ENCODE data around the gene VPS54.
"Not testable (repeated sequence)": the region's sequence is repeated elsewhere in the genome, so short reads cannot be mapped to it uniquely, and the experiment has no call there.

VPS54 gene

GRCh38 chr2:63975036-63975435 is 44.2 kb downstream of the VPS54 start:
- not testable (repeated sequence) for H3K4me3 Mint-ChIP-seq; H3K27ac Mint-ChIP-seq; H3K9me3 Mint-ChIP-seq; DNase-seq (ENCODE audit: low spot score); H3K27me3 Mint-ChIP-seq (ENCODE audit: low read depth)
- Mint-ChIP-seq H3K4me1 (ENCODE audit: low read depth) (peaks cover 19% of the 10 kb centered on the region), H3K36me3 (ENCODE audit: low read depth) (peaks cover 45% of the 10 kb centered on the region)

GRCh38 chr2:63962186-63962585 is 57.0 kb downstream of the VPS54 start:
- Mint-ChIP-seq H3K9me3 (no peaks in the 10 kb centered on the region), H3K36me3 (ENCODE audit: low read depth) (peaks cover 32% of the 10 kb centered on the region), H3K4me1 (ENCODE audit: low read depth) (no peaks in the 10 kb centered on the region), H3K27ac (no peak overlapping the region), H3K4me3 (no peak overlapping the region), H3K27me3 (ENCODE audit: low read depth) (no peaks in the 10 kb centered on the region)
- DNase-seq (ENCODE audit: low spot score), result no peak

GRCh38 chr2:63950414-63950813 is 68.8 kb downstream of the VPS54 start:
- H3K36me3 Mint-ChIP-seq (ENCODE audit: low read depth), result peaks cover 46% of the 10 kb centered on the region
- H3K27ac Mint-ChIP-seq, result no peak overlapping the region
- no peaks in the 10 kb centered on the region for H3K27me3 Mint-ChIP-seq (ENCODE audit: low read depth)
- H3K4me1 Mint-ChIP-seq (ENCODE audit: low read depth), result peaks cover 7% of the 10 kb centered on the region
- H3K4me3 Mint-ChIP-seq, result no peak overlapping the region
- no peak for DNase-seq (ENCODE audit: low spot score)
- H3K9me3 Mint-ChIP-seq, result peaks cover 14% of the 10 kb centered on the region

GRCh38 chr2:63942788-63943187 is 76.4 kb downstream of the VPS54 start:
- no peak overlapping the region for H3K27ac Mint-ChIP-seq
- no peak overlapping the region for H3K4me3 Mint-ChIP-seq
- peaks cover 34% of the 10 kb centered on the region for H3K36me3 Mint-ChIP-seq (ENCODE audit: low read depth)
- no peaks in the 10 kb centered on the region for H3K27me3 Mint-ChIP-seq (ENCODE audit: low read depth)
- no peak for DNase-seq (ENCODE audit: low spot score)
- peaks cover 10% of the 10 kb centered on the region for H3K9me3 Mint-ChIP-seq
- H3K4me1 Mint-ChIP-seq (ENCODE audit: low read depth), result no peaks in the 10 kb centered on the region

- H3K27ac Mint-ChIP-seq; H3K27me3 Mint-ChIP-seq (ENCODE audit: low read depth); H3K4me3 Mint-ChIP-seq; H3K9me3 Mint-ChIP-seq; DNase-seq (ENCODE audit: low spot score); H3K4me1 Mint-ChIP-seq (ENCODE audit: low read depth): not testable (repeated sequence)
- H3K36me3 Mint-ChIP-seq (ENCODE audit: low read depth), result peaks cover 63% of the 10 kb centered on the region
Measured at GRCh38 chr2:63932104-63932503, 87.1 kb downstream of the VPS54 start.

- peaks cover 6% of the 10 kb centered on the region for H3K9me3 Mint-ChIP-seq
- H3K36me3 Mint-ChIP-seq (ENCODE audit: low read depth), result peaks cover 51% of the 10 kb centered on the region
- no peaks in the 10 kb centered on the region for H3K27me3 Mint-ChIP-seq (ENCODE audit: low read depth)
- H3K27ac Mint-ChIP-seq, result no peak overlapping the region
- no peak overlapping the region for H3K4me3 Mint-ChIP-seq
- H3K4me1 Mint-ChIP-seq (ENCODE audit: low read depth), result no peaks in the 10 kb centered on the region
- no peak for DNase-seq (ENCODE audit: low spot score)
Measured at GRCh38 chr2:63926815-63927214, 92.4 kb downstream of the VPS54 start.

- no peaks in the 10 kb centered on the region for H3K9me3 Mint-ChIP-seq
- no peak overlapping the region for H3K27ac Mint-ChIP-seq
- no peak for DNase-seq (ENCODE audit: low spot score)
- H3K4me3 Mint-ChIP-seq, result no peak overlapping the region
- peaks cover 51% of the 10 kb centered on the region for H3K36me3 Mint-ChIP-seq (ENCODE audit: low read depth)
- H3K4me1 Mint-ChIP-seq (ENCODE audit: low read depth), result no peaks in the 10 kb centered on the region
- H3K27me3 Mint-ChIP-seq (ENCODE audit: low read depth), result no peaks in the 10 kb centered on the region
Measured at GRCh38 chr2:63914311-63914710, 104.9 kb downstream of the VPS54 start.

GRCh38 chr2:63903003-63903402 is 116.2 kb downstream of the VPS54 start:
- Mint-ChIP-seq H3K4me3 (no peak overlapping the region), H3K4me1 (ENCODE audit: low read depth) (peaks cover 13% of the 10 kb centered on the region), H3K36me3 (ENCODE audit: low read depth) (peaks cover 85% of the 10 kb centered on the region), H3K9me3 (peaks cover 43% of the 10 kb centered on the region), H3K27ac (peak overlapping the region; percentile 55), H3K27me3 (ENCODE audit: low read depth) (no peaks in the 10 kb centered on the region)
- DNase-seq (ENCODE audit: low spot score), result no peak

GRCh38 chr2:63902149-63902548 is 117.1 kb downstream of the VPS54 start:
- H3K36me3 Mint-ChIP-seq (ENCODE audit: low read depth), result peaks cover 86% of the 10 kb centered on the region
- H3K27ac Mint-ChIP-seq, result no peak overlapping the region
- H3K4me1 Mint-ChIP-seq (ENCODE audit: low read depth), result peaks cover 13% of the 10 kb centered on the region
- no peaks in the 10 kb centered on the region for H3K27me3 Mint-ChIP-seq (ENCODE audit: low read depth)
- no peak overlapping the region for H3K4me3 Mint-ChIP-seq
- H3K9me3 Mint-ChIP-seq, result peaks cover 43% of the 10 kb centered on the region
- no peak for DNase-seq (ENCODE audit: low spot score)

- no peak overlapping the region for H3K4me3 Mint-ChIP-seq
- no peak for DNase-seq (ENCODE audit: low spot score)
- peaks cover 28% of the 10 kb centered on the region for H3K9me3 Mint-ChIP-seq
- peaks cover 13% of the 10 kb centered on the region for H3K4me1 Mint-ChIP-seq (ENCODE audit: low read depth)
- H3K36me3 Mint-ChIP-seq (ENCODE audit: low read depth), result peaks cover 75% of the 10 kb centered on the region
- no peak overlapping the region for H3K27ac Mint-ChIP-seq
- no peaks in the 10 kb centered on the region for H3K27me3 Mint-ChIP-seq (ENCODE audit: low read depth)
Measured at GRCh38 chr2:63899639-63900038, 119.6 kb downstream of the VPS54 start.

GRCh38 chr2:63898839-63899238 is 120.4 kb downstream of the VPS54 start:
- Mint-ChIP-seq H3K27me3 (ENCODE audit: low read depth) (no peaks in the 10 kb centered on the region), H3K36me3 (ENCODE audit: low read depth) (peaks cover 73% of the 10 kb centered on the region), H3K4me3 (no peak overlapping the region), H3K27ac (no peak overlapping the region), H3K9me3 (peaks cover 24% of the 10 kb centered on the region), H3K4me1 (ENCODE audit: low read depth) (peaks cover 13% of the 10 kb centered on the region)
- DNase-seq (ENCODE audit: low spot score), result no peak

- no peaks in the 10 kb centered on the region for H3K9me3 Mint-ChIP-seq
- H3K27me3 Mint-ChIP-seq (ENCODE audit: low read depth), result no peaks in the 10 kb centered on the region
- no peak overlapping the region for H3K4me3 Mint-ChIP-seq
- no peak for DNase-seq (ENCODE audit: low spot score)
- no peak overlapping the region for H3K27ac Mint-ChIP-seq
- peaks cover 7% of the 10 kb centered on the region for H3K4me1 Mint-ChIP-seq (ENCODE audit: low read depth)
- H3K36me3 Mint-ChIP-seq (ENCODE audit: low read depth), result peaks cover 70% of the 10 kb centered on the region
Measured at GRCh38 chr2:63894167-63894566, 125.1 kb downstream of the VPS54 start.

- no peak overlapping the region for H3K4me3 Mint-ChIP-seq
- H3K27ac Mint-ChIP-seq, result no peak overlapping the region
- no peaks in the 10 kb centered on the region for H3K27me3 Mint-ChIP-seq (ENCODE audit: low read depth)
- no peaks in the 10 kb centered on the region for H3K9me3 Mint-ChIP-seq
- peaks cover 11% of the 10 kb centered on the region for H3K4me1 Mint-ChIP-seq (ENCODE audit: low read depth)
- H3K36me3 Mint-ChIP-seq (ENCODE audit: low read depth), result peaks cover 70% of the 10 kb centered on the region
- DNase-seq (ENCODE audit: low spot score), result no peak
Measured at GRCh38 chr2:63893163-63893562, 126.1 kb downstream of the VPS54 start.

GRCh38 chr2:63891488-63892030 is 127.7 kb downstream of the VPS54 start:
- Mint-ChIP-seq H3K27ac (no peak overlapping the region), H3K36me3 (ENCODE audit: low read depth) (peaks cover 74% of the 10 kb centered on the region), H3K4me1 (ENCODE audit: low read depth) (peaks cover 11% of the 10 kb centered on the region), H3K4me3 (no peak overlapping the region), H3K9me3 (no peaks in the 10 kb centered on the region), H3K27me3 (ENCODE audit: low read depth) (no peaks in the 10 kb centered on the region)
- no peak for DNase-seq (ENCODE audit: low spot score)

GRCh38 chr2:63890678-63891077 is 128.6 kb downstream of the VPS54 start:
- DNase-seq (ENCODE audit: low spot score), result no peak
- no peak overlapping the region for H3K4me3 Mint-ChIP-seq
- H3K27me3 Mint-ChIP-seq (ENCODE audit: low read depth), result no peaks in the 10 kb centered on the region
- no peak overlapping the region for H3K27ac Mint-ChIP-seq
- H3K4me1 Mint-ChIP-seq (ENCODE audit: low read depth), result peaks cover 11% of the 10 kb centered on the region
- no peaks in the 10 kb centered on the region for H3K9me3 Mint-ChIP-seq
- H3K36me3 Mint-ChIP-seq (ENCODE audit: low read depth), result peaks cover 73% of the 10 kb centered on the region

Measured in T-helper 2 cell treated with Interferon-gamma antibody and Interleukin-4, amounts not matched to agents 5 μg/mL and 100 μg/mL, for 36 hours (primary cell).